ENCODE data around the gene TMTC2.

Gene TMTC2

DNA sequence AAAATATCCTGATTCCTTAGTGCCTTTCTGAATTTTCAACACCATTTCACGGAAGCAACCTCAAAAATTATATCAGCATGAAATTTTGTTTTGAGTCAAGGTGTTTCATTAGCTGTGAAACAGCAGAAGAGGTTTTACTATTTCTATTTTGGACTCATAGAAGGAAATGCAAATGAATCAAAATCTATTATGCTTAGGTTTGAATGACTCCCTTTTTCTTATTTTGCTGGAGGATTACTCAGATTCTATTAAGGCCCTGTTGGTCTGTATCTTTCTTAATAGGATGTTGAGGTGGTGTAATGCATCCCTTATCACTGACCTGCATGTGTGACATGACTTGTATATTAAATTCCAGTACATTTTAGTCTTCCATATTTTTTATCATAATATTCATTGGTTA lies 165.8 kb downstream of the TMTC2 start:
- no peak for DNase-seq

DNA sequence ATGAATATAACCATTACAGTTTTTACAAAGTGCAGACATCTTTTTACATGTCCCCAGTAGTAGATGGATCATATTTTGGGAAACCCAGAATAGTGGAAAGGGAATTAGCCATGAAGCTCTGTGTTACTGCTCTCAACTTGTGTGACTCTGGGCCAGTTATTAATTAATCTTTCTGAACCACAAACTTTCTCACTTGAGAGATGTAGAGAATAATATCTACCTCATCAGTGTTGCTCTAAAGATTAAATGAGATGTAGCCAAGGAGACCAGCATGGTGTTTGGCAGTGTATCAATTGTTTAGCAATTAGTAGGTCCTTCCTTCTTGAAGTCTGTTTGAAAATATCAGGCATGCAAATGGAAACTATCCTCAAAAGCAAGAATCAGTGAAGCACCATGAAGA lies 169.2 kb downstream of the TMTC2 start:
- DNase-seq, result no peak

DNA sequence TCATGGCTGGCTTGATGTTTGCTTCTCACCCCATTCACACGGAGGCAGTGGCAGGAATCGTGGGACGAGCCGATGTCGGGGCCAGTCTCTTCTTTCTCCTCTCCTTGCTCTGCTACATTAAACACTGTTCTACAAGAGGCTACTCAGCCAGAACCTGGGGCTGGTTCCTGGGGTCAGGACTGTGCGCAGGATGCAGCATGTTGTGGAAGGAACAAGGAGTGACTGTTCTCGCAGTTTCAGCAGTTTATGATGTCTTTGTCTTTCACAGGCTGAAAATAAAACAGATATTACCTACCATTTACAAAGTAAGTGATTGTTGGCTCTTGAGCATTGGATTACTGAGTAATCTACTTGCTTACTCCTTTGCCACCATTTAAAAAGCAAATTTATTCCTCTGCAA lies 170.6 kb downstream of the TMTC2 start:
- no peak for DNase-seq

DNA sequence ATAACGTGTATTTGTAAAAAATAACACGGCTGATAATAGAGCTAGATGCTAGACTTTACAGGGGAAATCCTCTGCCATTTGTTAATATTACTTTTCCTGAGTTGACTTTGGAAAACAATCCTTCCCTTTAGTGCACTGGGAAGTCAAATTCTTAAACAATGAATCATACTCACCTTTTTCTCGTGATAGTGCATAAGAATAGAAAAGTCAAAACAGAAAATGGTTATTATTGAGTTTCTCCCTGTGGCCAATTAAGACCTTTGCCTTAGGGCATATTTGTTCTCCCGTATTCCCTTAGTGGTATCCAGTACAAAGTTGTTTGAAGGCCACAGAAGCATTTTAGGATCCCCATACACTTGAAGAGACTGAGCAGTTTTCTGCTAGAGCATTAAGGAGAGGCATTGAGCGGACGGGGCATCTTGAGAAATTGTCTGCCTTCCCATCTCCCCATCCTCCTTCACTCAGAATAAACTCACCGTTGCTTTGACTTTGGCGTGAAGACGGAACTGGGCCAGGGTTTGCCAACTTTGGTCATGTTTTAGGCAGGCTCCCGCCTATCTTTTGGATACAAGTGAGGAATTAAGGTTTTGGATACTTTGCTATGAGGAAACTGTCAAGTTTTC lies 171.3 kb downstream of the TMTC2 start:
- no peak for DNase-seq

DNA sequence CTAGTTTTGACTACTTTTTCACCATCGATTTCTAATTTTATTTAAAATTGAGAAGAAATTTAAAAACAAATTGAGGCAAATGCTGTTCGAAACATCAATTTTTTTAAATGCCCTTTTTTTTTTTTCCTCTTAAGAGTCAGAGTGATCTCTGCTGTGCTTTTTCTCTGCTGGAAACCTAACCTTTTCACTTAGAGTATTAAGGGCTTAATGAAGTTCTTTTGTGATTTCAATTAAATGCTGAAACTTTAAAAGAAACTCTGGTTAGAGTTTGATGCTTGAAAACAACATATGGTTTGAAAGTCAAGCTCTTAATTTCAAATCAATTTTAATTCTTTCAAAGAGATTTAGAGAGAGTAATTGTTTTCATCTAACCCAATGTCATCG lies 171.8 kb downstream of the TMTC2 start:
- DNase-seq, result no peak

DNA sequence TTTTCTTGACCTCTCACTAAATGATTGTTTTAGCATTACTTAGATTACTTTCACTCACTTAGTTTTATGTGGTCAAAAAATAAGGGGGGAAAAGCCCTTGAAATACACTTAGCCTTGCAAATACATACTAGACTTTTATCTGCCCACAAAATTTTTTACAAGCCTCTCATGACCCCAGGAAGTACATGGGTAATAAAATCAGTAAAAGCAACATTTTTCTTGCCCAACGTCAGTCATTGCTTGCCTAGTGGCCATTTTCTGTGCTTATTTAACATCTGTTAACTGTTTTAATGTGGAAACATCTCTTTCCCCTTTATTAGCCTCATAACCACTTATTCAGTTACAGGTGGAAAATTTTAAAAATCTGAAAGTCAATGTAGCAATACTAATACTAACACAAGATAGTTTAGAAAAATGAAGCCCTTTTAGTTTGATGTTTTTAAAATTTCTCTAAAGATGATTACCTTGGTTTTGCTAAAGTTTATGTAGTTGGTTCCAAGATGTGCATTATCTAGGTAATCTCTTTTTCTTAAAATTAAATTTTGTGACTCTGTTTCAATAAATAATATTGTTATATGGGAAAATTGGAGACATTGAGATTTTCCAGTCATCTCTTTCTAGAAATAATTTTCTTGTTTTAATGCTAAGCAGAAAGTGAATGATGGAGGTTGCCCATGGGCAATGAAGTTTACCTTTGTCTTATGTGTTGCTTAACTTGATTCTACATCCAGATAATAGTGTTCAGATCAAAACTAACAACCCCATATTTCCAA lies 175.5 kb downstream of the TMTC2 start:
- DNase-seq, result no peak

DNA sequence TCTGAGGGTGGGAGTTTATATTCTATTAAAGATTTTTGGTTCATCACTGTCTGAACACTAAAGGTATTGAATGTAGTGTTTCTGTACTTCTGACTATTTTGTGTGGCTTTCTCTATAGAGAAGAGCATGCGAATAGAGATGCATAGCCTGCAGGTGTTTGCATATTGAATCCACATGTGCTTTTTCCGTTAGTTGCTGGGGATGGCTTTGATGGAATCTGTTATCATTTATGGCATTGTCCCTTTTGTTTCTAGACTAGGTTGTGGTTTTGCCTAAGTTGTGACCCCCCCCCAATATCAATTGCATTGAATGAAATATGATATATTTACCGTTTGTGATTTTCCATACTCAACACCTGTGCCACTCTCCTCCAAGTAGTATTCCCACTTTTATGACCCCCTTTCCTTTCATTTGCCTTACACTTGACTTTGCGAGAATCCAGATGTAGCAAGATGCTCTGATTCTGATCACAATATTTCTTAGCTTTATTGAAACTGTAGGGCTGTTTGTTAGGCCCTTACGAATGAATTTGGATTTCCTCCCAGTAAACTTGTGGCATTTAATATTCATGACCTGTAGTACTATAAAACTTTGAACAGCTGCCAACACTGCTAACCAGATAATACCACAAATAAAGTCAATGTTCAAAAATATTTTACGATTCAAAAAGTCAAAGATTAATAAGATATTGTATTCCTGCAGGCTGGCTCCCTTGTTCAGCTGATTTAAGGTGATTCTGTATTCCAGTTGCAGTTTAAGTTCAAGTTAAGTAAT lies 176.4 kb downstream of the TMTC2 start:
- DNase-seq, result no peak

DNA sequence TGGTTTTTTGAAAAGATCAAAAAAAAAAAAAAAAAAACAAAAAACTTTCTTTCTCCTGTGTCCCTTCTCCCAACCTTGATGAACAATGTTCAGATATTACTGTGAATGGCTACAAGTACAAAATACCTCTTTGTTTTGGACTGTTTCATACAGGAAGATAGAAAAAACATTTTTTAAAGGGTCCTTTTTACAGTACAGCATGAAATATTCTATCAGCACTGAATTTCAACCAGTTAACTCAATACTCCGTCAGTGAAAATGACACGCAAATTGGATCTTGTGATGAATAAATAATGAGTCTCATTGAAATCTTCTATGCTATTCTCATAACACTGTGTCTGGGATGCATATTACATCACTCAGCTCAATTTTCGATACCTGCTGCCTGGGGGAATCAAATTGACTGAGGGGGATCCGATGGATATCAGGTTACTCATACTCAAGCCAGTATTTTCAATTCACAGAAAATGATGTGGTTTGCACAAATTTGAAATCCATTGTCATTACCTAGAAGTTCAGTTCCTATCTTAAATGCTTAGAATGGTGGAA lies 179.6 kb downstream of the TMTC2 start:
- no peak for DNase-seq

DNA sequence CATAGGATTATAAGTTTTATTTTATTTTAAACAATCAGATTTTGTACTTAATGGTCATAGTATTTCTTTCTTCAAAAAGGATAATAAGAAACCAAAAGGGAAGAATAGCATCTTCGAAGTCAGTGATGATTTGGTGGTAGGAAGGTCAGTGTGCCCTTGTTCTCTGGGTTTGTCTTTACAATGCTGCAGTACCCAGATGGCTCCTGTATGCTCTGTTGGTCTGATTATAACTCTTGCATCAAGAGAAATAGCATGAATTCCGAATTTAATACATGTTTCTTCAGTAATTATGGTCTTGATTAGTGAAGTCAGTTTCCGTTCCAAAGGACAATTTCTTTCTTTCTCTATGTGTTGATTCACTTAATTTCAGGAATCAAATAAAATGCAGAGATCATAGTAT lies 180.2 kb downstream of the TMTC2 start:
- DNase-seq, result no peak

DNA sequence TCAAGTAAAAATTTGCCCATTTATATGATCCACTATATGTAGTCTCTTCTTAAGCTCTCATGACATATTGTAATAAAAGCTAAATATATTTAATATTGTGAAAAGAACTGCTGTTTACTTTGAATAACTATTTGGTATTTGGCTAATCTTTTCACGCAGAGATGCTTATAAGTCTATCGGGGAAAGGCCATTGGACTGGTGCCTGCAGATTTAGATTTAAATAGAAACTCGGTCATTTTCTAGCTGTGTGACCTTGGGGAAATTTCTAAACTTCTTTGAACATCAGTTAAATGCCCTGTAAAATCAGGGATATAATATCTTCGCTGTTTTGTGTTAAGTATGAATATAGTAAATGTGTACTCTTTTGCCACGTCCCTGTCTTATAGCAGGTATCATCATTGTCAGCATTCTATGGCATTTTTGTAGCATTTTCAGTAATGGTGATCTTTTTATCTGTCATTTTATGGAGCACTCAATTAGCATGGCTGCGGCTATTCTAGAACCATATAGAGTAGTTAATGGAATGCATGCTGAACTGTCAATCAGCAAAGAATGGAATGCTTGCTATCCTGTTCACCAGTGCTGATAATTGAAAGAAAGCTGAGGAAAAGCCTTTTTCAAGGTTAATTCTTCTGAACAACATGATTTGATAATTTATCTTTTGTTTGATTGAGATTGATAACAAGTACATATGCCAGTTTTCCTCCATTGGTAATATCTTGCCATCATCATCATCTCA lies 181.2 kb downstream of the TMTC2 start:
- no peak for DNase-seq

DNA sequence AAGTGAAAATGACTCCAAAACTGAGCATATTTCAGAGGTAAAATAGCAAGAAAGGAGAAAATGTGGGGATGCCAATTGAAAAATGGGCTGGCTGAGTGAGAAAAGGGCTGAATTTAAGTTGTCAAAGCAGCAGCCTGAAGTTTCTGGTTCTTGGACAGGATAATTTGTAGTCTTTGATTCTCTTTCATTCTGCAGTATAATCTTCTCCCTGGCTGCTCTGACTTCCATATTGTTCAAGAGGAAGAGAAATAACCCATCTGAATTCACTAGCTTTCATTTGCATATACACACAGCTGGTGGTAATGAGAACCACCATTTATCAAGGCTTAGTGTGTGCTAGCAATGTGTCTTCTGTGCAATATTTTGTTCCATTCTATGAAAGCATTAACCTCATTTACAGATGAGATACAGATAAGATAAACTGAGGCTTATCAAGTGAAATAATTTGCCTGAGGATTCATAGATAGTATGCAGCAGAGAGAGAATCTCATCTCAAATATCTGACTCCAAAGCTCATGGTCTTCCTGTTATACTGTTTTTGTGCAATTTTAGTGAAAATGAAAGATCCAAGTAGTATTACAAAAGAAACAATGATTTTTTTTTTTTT lies 184.2 kb downstream of the TMTC2 start:
- no peak for DNase-seq

DNA sequence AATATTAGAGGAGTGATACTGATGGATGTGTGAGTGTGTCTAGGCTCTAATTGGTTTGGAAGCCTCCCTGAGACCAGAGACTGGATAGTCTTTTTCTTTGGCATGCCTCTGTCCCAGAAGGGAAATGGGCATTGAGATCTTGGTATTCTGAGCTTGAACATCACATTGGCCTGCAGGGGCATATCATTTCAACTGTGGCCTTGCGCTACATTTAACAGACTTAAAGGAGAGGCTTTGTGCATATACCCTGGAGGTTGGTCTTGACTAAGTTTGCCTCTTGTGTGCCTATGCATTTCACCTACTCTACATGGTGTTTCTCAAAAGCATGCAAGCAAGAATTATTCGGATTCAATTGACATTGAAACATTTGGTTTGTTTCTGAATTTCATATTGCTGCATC lies 185.4 kb downstream of the TMTC2 start:
- no peak for DNase-seq

DNA sequence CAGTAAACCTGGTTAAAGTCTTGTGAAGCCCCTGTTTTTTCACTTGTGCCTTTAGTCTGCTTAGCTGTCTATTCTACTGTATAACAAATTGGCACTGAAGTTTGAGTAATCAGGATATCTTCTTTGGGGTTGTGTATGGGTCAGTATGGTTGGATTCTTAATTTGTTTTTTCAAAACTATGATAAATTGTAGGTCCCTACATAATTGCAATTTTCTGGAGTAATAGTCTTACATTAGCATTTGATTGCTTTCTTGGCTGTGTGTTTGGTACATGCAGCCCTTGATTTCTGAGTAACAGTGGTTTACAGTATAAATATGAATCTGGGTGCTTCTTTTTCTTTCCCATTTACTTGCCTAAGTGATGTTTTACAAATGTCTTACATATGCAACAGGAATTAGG lies 186.6 kb downstream of the TMTC2 start:
- DNase-seq, result no peak

DNA sequence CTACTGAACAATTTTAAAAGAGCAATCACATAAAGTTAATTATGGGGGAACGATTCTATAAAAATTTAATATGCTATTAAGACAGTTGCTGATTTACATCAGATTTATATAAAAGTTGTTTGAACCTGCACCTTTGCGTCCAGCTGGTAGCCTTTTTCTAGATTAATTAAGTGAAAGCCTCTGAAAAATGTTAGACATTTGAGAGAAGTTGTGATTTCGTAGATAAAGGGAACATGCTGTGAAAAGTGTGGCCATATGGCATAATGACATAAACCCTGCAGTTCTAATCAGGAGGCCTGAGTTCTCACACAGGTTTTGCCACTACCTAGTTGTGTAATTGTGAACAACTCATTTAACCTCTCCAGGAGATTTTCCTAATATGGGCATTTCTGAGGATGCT lies 187.2 kb downstream of the TMTC2 start:
- no peak for DNase-seq

DNA sequence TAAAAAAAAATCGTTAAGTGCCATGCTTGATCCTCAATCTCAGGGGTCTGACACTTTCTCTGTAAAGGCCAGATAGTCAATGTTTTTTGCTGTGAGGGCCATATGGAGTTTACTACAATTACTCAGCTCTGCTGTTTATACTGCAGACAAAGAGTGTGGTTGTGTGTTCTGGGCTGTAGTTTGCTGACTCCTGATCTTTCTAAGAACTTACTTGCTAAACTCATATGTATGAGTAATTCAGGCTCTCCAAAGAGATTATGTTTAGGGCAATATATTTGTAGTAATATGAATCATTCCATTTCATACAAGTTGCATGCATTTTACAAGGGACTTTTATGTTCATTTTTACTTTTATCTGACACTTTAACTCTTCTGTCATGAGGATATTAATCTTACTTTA lies 188.2 kb downstream of the TMTC2 start:
- no peak for DNase-seq

DNA sequence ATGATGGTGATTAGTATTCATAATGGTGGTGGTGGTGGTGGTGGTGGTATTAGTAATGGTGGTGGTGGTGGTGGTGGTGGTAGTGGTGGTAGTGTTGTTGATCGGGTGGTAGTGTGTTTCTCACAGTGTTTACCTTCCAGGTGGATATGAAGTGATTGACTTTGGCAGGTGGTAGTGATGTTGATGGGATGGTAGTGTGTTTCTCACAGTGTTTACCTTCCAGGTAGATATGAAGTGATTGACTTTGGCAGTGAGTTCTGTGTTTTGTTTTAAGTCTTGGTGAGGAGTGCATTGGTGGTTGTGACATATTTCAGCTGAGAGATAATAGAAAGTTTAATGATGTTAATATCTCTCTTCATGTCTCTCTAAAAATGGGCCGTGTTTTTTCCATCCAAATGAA lies 189.4 kb downstream of the TMTC2 start:
- DNase-seq, result no peak

DNA sequence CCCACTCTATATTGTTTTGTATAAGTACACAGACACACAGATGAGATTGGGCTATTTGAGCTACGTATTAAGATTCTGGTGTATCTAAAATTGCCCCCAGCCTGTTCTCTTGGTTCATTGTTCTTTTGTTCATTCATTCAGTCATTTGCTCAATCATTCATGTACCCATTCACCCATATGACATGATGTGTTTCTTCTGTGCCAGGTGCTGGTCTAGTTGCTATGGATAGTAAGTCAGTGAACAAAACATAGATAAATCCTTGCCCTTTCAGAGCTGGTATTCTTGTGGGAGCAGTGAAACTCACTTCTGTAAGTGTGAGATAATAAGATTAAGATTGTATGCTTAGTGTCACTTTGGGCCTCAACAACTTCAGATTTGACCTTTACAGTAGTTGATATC lies 191.3 kb downstream of the TMTC2 start:
- no peak for DNase-seq

DNA sequence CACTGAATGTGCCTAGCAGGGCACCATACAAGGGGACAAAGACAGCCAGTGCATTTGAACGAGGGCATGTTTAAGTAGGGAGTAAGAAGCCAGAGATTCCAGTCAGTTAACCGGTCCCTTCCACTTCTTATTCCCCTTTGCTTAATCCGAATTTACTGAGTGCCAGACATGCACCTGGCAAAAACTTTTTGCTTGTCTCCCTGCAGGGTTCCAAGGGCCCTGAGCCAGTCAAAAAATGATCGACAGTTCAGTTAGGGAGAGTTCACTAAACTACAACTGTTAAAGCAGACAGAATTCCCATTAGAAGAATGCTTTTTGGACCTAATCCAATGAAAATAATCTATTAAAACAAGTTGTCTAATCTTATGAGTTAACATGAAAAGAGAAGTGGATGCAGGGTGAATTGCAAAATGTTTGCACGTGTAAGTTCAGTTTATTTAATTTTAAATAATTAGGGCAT lies 193.8 kb downstream of the TMTC2 start:
- DNase-seq, result no peak

DNA sequence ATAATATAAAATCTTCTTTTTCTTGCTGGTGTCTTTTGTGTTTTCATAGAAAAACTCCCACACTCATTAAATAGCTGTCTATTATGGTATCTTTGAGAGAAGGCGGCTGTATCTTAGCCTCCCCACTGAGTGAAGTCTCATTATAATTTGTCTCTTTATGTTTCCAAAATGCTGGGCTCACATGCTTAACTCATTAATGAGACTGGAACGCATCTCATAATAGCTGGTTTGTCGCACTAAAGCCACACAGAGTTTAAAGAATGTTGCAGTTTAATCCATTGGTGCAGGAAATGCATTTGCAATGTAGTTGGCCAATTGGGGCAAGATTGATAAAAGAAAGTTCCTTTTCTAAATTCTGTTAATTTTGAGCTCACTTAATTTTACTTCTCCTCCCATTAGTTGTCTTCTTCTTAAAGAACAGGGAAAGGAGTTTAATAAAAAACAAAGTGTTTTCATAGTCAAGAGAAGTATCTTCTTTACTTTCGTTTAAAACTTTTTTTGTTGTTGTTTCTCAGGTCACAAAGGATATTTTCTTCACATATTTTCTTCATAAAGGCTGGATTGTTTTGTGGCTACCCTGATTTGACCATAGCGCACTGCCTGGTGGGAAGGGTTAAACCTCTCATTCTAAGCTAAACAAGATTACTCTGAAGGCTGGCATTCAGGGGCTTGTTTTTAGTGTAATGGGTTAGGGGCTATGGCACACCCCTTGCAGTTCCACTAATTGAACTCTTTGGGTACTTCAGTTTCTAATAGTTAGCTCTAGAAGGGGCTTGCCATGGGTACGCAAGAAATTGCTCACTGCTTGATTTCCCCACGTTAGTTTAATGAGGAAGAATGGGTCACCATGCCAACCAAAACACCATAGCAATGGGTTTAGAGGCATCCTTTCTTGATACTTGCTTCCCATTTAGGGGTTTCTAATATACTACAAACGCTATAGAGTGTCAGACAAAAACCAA lies 197.0 kb downstream of the TMTC2 start:
- no peak for DNase-seq

DNA sequence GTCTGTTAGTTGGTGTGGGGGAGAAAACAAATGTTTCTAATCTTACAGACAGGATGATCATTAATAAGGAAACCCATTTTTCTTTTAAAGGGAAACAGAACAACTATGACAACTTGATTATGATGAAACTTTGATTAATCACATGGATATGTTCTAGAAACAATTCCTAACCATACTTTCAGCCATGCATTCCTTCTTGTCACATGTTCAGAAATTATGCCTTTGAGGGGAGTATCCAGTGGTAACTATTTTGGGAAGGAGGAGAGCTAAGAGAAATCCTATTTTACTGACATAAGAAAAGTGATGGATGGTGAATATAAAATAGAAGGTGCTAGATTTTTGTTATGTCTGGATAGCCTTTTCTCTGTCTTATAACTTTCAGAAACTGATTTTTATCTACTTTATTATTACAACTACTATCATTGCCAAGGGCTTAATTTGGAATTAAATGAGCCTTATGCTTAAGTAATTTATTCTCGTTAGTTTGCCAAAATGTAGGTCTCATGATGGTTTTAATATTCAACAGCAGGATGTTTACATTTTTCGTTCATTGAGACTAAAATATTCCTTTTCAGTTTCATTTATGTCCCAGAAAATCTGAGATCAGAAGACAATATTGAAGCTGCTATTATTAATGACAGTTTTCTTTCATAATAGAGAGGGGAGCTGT lies 200.1 kb downstream of the TMTC2 start:
- DNase-seq, result no peak

DNA sequence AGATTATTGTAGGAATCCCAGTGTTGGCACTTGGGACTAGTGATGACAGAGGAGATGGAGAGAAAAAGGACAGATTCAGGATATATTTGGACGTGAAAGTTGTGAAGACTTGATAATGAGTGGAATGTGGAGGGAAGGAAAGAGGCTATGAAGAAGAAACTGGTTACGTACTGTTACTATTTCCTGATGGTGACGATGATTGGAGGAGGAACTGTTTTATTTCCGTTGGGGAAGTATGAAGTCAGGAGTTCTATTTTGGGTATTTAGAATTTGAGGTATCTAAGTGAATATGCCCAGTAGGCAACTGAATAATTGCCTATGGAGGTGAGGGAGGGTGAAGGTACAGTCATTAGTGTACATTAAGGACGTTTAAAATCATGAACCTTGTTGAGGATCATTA lies 207.2 kb downstream of the TMTC2 start:
- no peak for DNase-seq
